GM23248 (cell line): ENCODE measurements around the gene BACE2. TPM values are rescaled to one million over a fixed set of nuclear protein-coding genes. Genes with fewer than 3 reads are reported as not detected.

Source experiments
- DNase-seq: peaks from one replicate; pipeline ENCODE4 v3.0.0-alpha.2; 2015
- H2AFZ ChIP-seq: fragments of 200-600 bp; sonication (generic); 2 replicates; pipeline ENCODE4 v1.6.1; 2016; ENCODE audit warnings: antibody characterized with exemption
- H3F3A ChIP-seq: fragments of 200-600 bp; sonication (generic); 2 replicates; pipeline ENCODE4 v1.6.1; 2016; ENCODE audit warnings: mild to moderate bottlenecking, antibody characterized with exemption, mixed run types; ENCODE audit not compliant: insufficient read depth
- H3K27ac ChIP-seq: fragments of 200-600 bp; sonication (generic); 2 replicates; pipeline ENCODE4 v1.5.1; 2016; ENCODE audit warnings: mild to moderate bottlenecking
- H3K27me3 ChIP-seq: fragments of 200-600 bp; sonication (generic); replicated peaks from 2 replicates; pipeline ENCODE4 v1.6.1; 2016; ENCODE audit warnings: mild to moderate bottlenecking; ENCODE audit not compliant: insufficient read depth
- H3K36me3 ChIP-seq: fragments of 200-600 bp; sonication (generic); 2 replicates; pipeline ENCODE4 v1.6.1; 2016; ENCODE audit warnings: low read depth, mild to moderate bottlenecking
- H3K4me1 ChIP-seq: fragments of 200-600 bp; sonication (generic); 2 replicates; pipeline ENCODE4 v1.6.1; 2016; ENCODE audit warnings: mild to moderate bottlenecking; ENCODE audit not compliant: insufficient read depth
- H3K4me2 ChIP-seq: fragments of 200-600 bp; sonication (generic); one replicate; pipeline ENCODE4 v1.6.1; 2016; ENCODE audit warnings: mild to moderate bottlenecking; ENCODE audit not compliant: unreplicated experiment
- H3K4me3 ChIP-seq: fragments of 200-600 bp; sonication (generic); 2 replicates; pipeline ENCODE4 v1.5.1; 2016; ENCODE audit warnings: mild to moderate bottlenecking
- H3K79me2 ChIP-seq: fragments of 200-600 bp; sonication (generic); 2 replicates; pipeline ENCODE4 v1.6.1; 2016; ENCODE audit warnings: mild to moderate bottlenecking; ENCODE audit not compliant: insufficient read depth
- H3K9ac ChIP-seq: fragments of 200-600 bp; sonication (generic); 2 replicates; pipeline ENCODE4 v1.6.1; 2016; ENCODE audit warnings: mild to moderate bottlenecking
- H3K9me2 ChIP-seq: fragments of 200-600 bp; sonication (generic); 2 replicates; pipeline ENCODE4 v1.6.1; 2016; ENCODE audit warnings: mixed run types, mild to moderate bottlenecking, moderate library complexity; ENCODE audit not compliant: insufficient read depth
- H3K9me3 ChIP-seq: fragments of 200-600 bp; sonication (generic); one replicate; pipeline ENCODE4 v1.6.1; 2017; ENCODE audit warnings: low read depth
- H4K20me1 ChIP-seq: fragments of 200-600 bp; sonication (generic); 2 replicates; pipeline ENCODE4 v1.6.0; 2016; ENCODE audit not compliant: insufficient read depth
- EZH2 ChIP-seq: fragments of 200-600 bp; sonication (generic); IDR thresholded peaks from 2 replicates; pipeline ENCODE4 v1.6.1; 2018; ENCODE audit warnings: antibody characterized with exemption, mild to moderate bottlenecking; ENCODE audit not compliant: insufficient read depth, poor library complexity, severe bottlenecking
- EZH2phosphoT487 ChIP-seq: fragments of 200-600 bp; sonication (generic); IDR thresholded peaks from 2 replicates; pipeline ENCODE4 v1.6.1; 2018; ENCODE audit warnings: antibody characterized with exemption, moderate library complexity, mild to moderate bottlenecking, low read depth; ENCODE audit not compliant: insufficient read depth
- whole genome bisulfite sequencing, 2 experiments: methylation state at CpG; one replicate each; pipeline ENCODE4 v1.1.6; 2015 to 2017; ENCODE audit warnings: low lambda C conversion rate in 2 of 2, low coverage in 1 of 2; ENCODE audit errors: missing lambda C conversion rate in 2 of 2; 5-methylcytosine and 5-hydroxymethylcytosine counted together
- in situ Hi-C: fragments of 300-500 bp; cut with MboI; formaldehyde crosslinking; loops from 2 replicates; pipeline ENCODE4 v1.15.0; 2020
- polyA plus RNA-seq: library from polyadenylated mRNA; unstranded; fragments of >200 nt; fragmentation: Nextera tagmentation; extraction: Ambion mirVana; gene quantifications from 2 replicates; pipeline ENCODE4 v1.2.1, GENCODE V29; 2016
- total RNA-seq: library from RNA; depleted of rRNA; stranded (reverse); fragments of >200 nt; shearing (Covaris generic); gene quantifications from 2 replicates; pipeline ENCODE4 v1.2.3, GENCODE V29; 2014

BACE2 gene
- total and polyA plus RNA-seq, 2 experiments from 2014 or later, result 69.5 to 97.8 TPM

- H3K36me3 ChIP-seq, result no peaks in the 10 kb centered on the region; the same call in 1 of the 2 replicates
- H3K9me3 ChIP-seq, result no peaks in the 10 kb centered on the region
- H3F3A ChIP-seq, result no peaks in the 10 kb centered on the region
- H3K9ac ChIP-seq, result no peak overlapping the region
- no peak overlapping the region for H3K4me3 ChIP-seq
- TF ChIP-seq EZH2 (no peak), EZH2phosphoT487 (no peak)
- H3K9me2 ChIP-seq, result no peaks in the 10 kb centered on the region
- no peak overlapping the region for H3K4me2 ChIP-seq
- H2AFZ ChIP-seq, result no peak overlapping the region
- DNase-seq, result no peak
- no peaks in the 10 kb centered on the region for H4K20me1 ChIP-seq
- 93 to 97% methylated on average over 8 of the region's 8 CpGs for WGBS, 2 experiments
- H3K27ac ChIP-seq, result no peak overlapping the region
- H3K27me3 ChIP-seq, result no peaks in the 10 kb centered on the region
- in situ Hi-C loops, result no loop called here
- H3K4me1 ChIP-seq, result no peaks in the 10 kb centered on the region
- H3K79me2 ChIP-seq, result no peaks in the 10 kb centered on the region
These were observed 58.9 kb downstream of the BACE2 start for GRCh38 chr21:41226853-41227252.

DNA sequence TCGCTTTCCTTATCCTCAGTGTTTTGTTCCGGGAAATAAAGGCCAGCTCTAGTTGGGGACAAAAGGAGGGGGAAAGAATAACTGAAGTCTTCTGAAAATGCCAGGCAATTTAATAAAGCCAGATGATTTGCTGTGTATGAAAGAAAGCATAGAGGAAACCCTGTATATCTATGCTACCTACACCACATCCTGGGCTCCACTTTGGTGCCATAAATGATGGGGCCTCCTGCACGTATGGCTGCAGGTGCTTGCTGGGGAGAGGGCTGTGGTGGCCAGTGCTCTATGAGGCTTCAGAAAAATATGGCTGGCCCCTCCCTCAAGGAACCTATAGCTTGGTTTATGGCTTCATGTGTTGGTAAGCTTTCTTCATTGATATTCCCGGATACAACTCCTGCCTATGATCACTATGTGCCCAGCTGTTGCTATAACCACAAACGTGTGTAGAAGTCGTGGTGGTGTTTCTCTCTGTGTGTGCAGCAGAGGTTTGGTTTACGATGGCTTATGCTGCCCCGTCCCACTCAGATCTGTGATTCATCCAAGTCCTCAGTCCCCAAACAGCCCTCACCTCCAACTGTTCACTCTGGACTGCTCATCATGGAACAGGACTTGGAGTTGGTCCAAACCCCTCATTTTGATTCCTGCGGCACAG, 59.5 kb downstream of the BACE2 start:
- Histone ChIP-seq H2AFZ (no peak overlapping the region), H3K4me3 (no peak overlapping the region), H3K27me3 (no peaks in the 10 kb centered on the region), H3K9me2 (no peaks in the 10 kb centered on the region), H3F3A (no peaks in the 10 kb centered on the region), H3K4me1 (no peaks in the 10 kb centered on the region), H3K9me3 (no peaks in the 10 kb centered on the region), H3K9ac (no peak overlapping the region), H3K79me2 (no peaks in the 10 kb centered on the region), H3K4me2 (no peak overlapping the region), H4K20me1 (no peaks in the 10 kb centered on the region), H3K36me3 (no peaks in the 10 kb centered on the region; the same call in 1 of the 2 replicates), H3K27ac (no peak overlapping the region)
- in situ Hi-C loops, result no loop called here
- DNase-seq, result no peak
- TF ChIP-seq EZH2phosphoT487 (no peak), EZH2 (no peak)
- 89 to 92% methylated on average over 9 of the region's 9 CpGs for WGBS, 2 experiments

- no peak for DNase-seq
- Histone ChIP-seq H3K27me3 (no peaks in the 10 kb centered on the region), H3K4me1 (no peaks in the 10 kb centered on the region), H3K9ac (no peak overlapping the region), H4K20me1 (no peaks in the 10 kb centered on the region), H3K79me2 (no peaks in the 10 kb centered on the region), H2AFZ (no peak overlapping the region), H3K36me3 (no peaks in the 10 kb centered on the region; the same call in 1 of the 2 replicates), H3F3A (no peaks in the 10 kb centered on the region), H3K4me3 (no peak overlapping the region), H3K4me2 (no peak overlapping the region), H3K9me2 (no peaks in the 10 kb centered on the region), H3K9me3 (no peaks in the 10 kb centered on the region), H3K27ac (no peak overlapping the region)
- in situ Hi-C loops, result no loop called here
- WGBS, 2 experiments, result 85 to 88% methylated on average over 5 of the region's 5 CpGs
- no peak for TF ChIP-seq EZH2
- no peak for TF ChIP-seq EZH2phosphoT487
These were observed 60.0 kb downstream of the BACE2 start for GRCh38 chr21:41228006-41228370.

DNA sequence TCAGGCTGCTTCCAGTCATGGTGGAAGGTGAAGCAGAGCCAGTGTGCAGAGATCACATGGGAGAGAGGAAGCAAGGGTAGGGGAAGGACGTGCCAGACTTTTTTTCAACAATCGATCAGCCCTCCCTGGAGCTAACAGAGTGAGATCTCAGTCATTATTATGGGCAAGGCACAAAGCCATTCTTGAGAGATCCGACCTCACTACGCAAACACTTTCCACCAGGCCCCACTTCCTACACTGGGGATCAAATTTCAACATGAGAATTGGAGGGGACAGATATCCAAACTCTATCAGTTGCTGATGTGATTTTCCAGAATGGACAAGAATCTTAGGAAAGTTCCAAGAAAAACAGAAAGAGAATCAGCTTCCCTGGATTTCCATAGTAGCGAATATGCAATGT, 60.5 kb downstream of the BACE2 start:
- Histone ChIP-seq H4K20me1 (no peaks in the 10 kb centered on the region), H3K36me3 (no peaks in the 10 kb centered on the region; the same call in 1 of the 2 replicates), H3K9me3 (no peaks in the 10 kb centered on the region), H3K4me2 (no peak overlapping the region), H3F3A (no peaks in the 10 kb centered on the region), H3K79me2 (no peaks in the 10 kb centered on the region), H2AFZ (no peak overlapping the region), H3K9ac (no peak overlapping the region), H3K9me2 (no peaks in the 10 kb centered on the region), H3K27ac (no peak overlapping the region), H3K4me3 (no peak overlapping the region), H3K27me3 (no peaks in the 10 kb centered on the region), H3K4me1 (no peaks in the 10 kb centered on the region)
- in situ Hi-C loops, result no loop called here
- DNase-seq, result no peak
- 95 to 96% methylated on average over 5 of the region's 5 CpGs for WGBS, 2 experiments
- TF ChIP-seq EZH2phosphoT487 (no peak), EZH2 (no peak)

GRCh38 chr21:41228958-41229357, 61.0 kb downstream of the BACE2 start:
- Histone ChIP-seq H2AFZ (no peak overlapping the region), H3K9me3 (no peaks in the 10 kb centered on the region), H3K4me3 (no peak overlapping the region), H3K36me3 (no peaks in the 10 kb centered on the region; the same call in 1 of the 2 replicates), H3K27me3 (no peaks in the 10 kb centered on the region), H3K27ac (no peak overlapping the region), H3F3A (no peaks in the 10 kb centered on the region), H4K20me1 (no peaks in the 10 kb centered on the region), H3K4me1 (no peaks in the 10 kb centered on the region), H3K9ac (no peak overlapping the region), H3K79me2 (no peaks in the 10 kb centered on the region), H3K4me2 (no peak overlapping the region), H3K9me2 (no peaks in the 10 kb centered on the region)
- 84 to 94% methylated on average over 7 of the region's 7 CpGs for WGBS, 2 experiments
- DNase-seq, result no peak
- TF ChIP-seq EZH2phosphoT487 (no peak), EZH2 (no peak)
- in situ Hi-C loops, result no loop called here
